HepG2 (cell line): Measurements from ENCODE around the gene ESAM. TPM values are rescaled to one million over a fixed set of nuclear protein-coding genes. Genes with fewer than 3 reads are reported as not detected.

Experiments used
- ATAC-seq: fragments of 200-7000 bp; cut with Tn5 transposase; 3 replicates; pipeline ENCODE4 v1.9.1; 2020; ENCODE audit warnings: mild to moderate bottlenecking, moderate library complexity
- Bru-seq: library from RNA; stranded (reverse); fragments of 400-500 nt; gene quantifications from one replicate; lab custom pipeline; 2021; lab: Mats Ljungman, UMichigan
- BruChase-seq, 2 experiments: library from RNA; stranded (reverse); fragments of 400-500 nt; gene quantifications; one replicate each; lab custom pipeline; 2021; lab: Mats Ljungman, UMichigan
- BruUV-seq: library from RNA; stranded (reverse); fragments of 400-500 nt; replicated peaks from 2 replicates; lab custom pipeline; 2021; lab: Mats Ljungman, UMichigan
- CTCF ChIA-PET: fragments of 300-600 bp; formaldehyde crosslinking; extraction: SDS; loops from one replicate; lab custom pipeline; 2021; ENCODE audit warnings: low total read pairs, inconsistent platforms, low intra/inter-chr PET ratio; lab: Yijun Ruan, JAX
- POLR2A ChIA-PET: fragments of 350-600 bp; sonication (Branson Sonifier 250); formaldehyde crosslinking; loops from one replicate; lab custom pipeline; 2020; ENCODE audit warnings: antibody characterized with exemption, inconsistent platforms; lab: Yijun Ruan, JAX
- DNase-seq: peaks from one replicate; pipeline ENCODE4 v3.0.0-alpha.2; 2015; ENCODE audit warnings: low spot score
- FAIRE-seq: peaks from 3 replicates; lab custom pipeline; 2011; peaks lifted over from hg19 to GRCh38; lab: Jason Lieb, UNC
- H2AFZ ChIP-seq: one replicate; pipeline ENCODE4 v1.6.1; 2011; ENCODE audit warnings: low read length, inconsistent platforms
- H3K27ac ChIP-seq: fragments of 300-600 bp; 3 replicates; pipeline ENCODE4 v1.8.0; 2011; ENCODE audit warnings: mixed run types, mild to moderate bottlenecking, mixed read lengths, low read length, inconsistent platforms; ENCODE audit not compliant: insufficient read depth; ENCODE audit errors: extremely low read length
- H3K27me3 ChIP-seq, 2 experiments: fragments of 200-600 bp in 1 of 2; 2 replicates in 1 of 2; 3 replicates in 1 of 2; pipeline versions ENCODE4 v1.6.0 to v1.8.0; 2011; ENCODE audit warnings: low read length in 2 of 2, mild to moderate bottlenecking in 2 of 2, moderate library complexity in 2 of 2, inconsistent platforms in 1 of 2; ENCODE audit not compliant: insufficient read depth in 2 of 2, control insufficient read depth in 1 of 2
- H3K36me3 ChIP-seq, 2 experiments: fragments of 200-600 bp in 1 of 2; replicated peaks in 1 of 2; 2 replicates in 1 of 2; 3 replicates in 1 of 2; pipeline versions ENCODE4 v1.5.1 to v1.8.0; 2011; ENCODE audit warnings: low read length in 2 of 2, inconsistent platforms in 1 of 2; ENCODE audit not compliant: insufficient read depth in 2 of 2, control insufficient read depth in 1 of 2
- H3K4me1 ChIP-seq: 2 replicates; pipeline ENCODE4 v1.5.1; 2012; ENCODE audit warnings: low read length, inconsistent platforms; ENCODE audit not compliant: insufficient read depth
- H3K4me2 ChIP-seq: 2 replicates; pipeline ENCODE4 v1.6.0; 2011; ENCODE audit warnings: low read depth, low read length, inconsistent platforms
- H3K4me3 ChIP-seq, 3 experiments: fragments of 200-600 bp in 1 of 3; sonication (generic), shearing (Covaris generic) in 1 of 3; replicated peaks in 1 of 3; 2 replicates each; pipeline ENCODE4 v1.5.1; 2011 to 2016; ENCODE audit warnings: low read length in 3 of 3, inconsistent platforms in 2 of 3, low read depth in 2 of 3, mild to moderate bottlenecking in 2 of 3, control low read depth in 1 of 3, mixed read lengths in 1 of 3; ENCODE audit not compliant: insufficient read depth in 1 of 3
- H3K79me2 ChIP-seq: one replicate; pipeline ENCODE4 v1.6.1; 2011; ENCODE audit warnings: low read length, inconsistent platforms; ENCODE audit not compliant: insufficient read depth
- H3K9ac ChIP-seq: 2 replicates; pipeline ENCODE4 v1.6.0; 2011; ENCODE audit warnings: mild to moderate bottlenecking, low read depth, low read length, inconsistent platforms; ENCODE audit not compliant: insufficient read depth
- H3K9me3 ChIP-seq: 2 replicates; pipeline ENCODE4 v1.5.1; 2012; ENCODE audit warnings: mild to moderate bottlenecking, low read length
- H4K20me1 ChIP-seq: 2 replicates; pipeline ENCODE4 v1.6.0; 2011; ENCODE audit warnings: inconsistent platforms, mild to moderate bottlenecking, low read length, moderate library complexity; ENCODE audit not compliant: insufficient read depth
- PHF8 ChIP-seq: sonication (generic); formaldehyde crosslinking; IDR thresholded peaks from 2 replicates; pipeline ENCODE4 v1.5.0; 2020; ENCODE audit warnings: missing genetic modification reagents
- ZNF747 ChIP-seq: sonication (generic); formaldehyde crosslinking; IDR thresholded peaks from 2 replicates; pipeline ENCODE4 v1.8.1; 2023; ENCODE audit warnings: missing genetic modification reagents, mild to moderate bottlenecking, borderline replicate concordance
- WGBS: methylation state at CpG from one replicate; pipeline ENCODE4 v1.1.6; 2017; ENCODE audit warnings: low lambda C conversion rate; 5-methylcytosine and 5-hydroxymethylcytosine counted together
- in situ Hi-C: cut with HindIII; loops from 2 replicates; pipeline ENCODE4 v1.10.0; 2017; ENCODE audit warnings: low pct_unique_long_range_greater_than_20kb; ENCODE audit not compliant: extremely low pct_ligation_motif_present
- intact Hi-C: fragments of 100-400 bp; cut with micrococcal nuclease; formaldehyde crosslinking; loops from one replicate; pipeline ENCODE4 v1.10.0; 2022; ENCODE audit not compliant: unreplicated experiment
- long read RNA-seq, 2 experiments: library from RNA in 1 of 2; library from polyadenylated mRNA in 1 of 2; stranded (forward) in 1 of 2; unstranded in 1 of 2; transcript quantifications; one replicate each; pipeline ENCODE4 v2.0.0, GENCODE V29; 2019 to 2022
- polyA minus RNA-seq, 3 experiments: library from RNA; depleted of rRNA, polyadenylated mRNA; stranded (reverse); fragments of >200 nt; gene quantifications; 2 replicates each; pipeline ENCODE4 v1.2.3, GENCODE V29; 2011; ENCODE audit warnings: low replicate concordance in 1 of 3
- polyA plus RNA-seq, 8 experiments: library from polyadenylated mRNA; depleted of rRNA in 3 of 8; stranded (reverse) in 7 of 8; unstranded in 1 of 8; fragments of >200 nt; fragmentation: Illumina TruSeq in 4 of 8; extraction: Trizol in 4 of 8; gene quantifications; 2 replicates each; pipeline versions ENCODE4 v1.2.1 to v1.2.3, GENCODE V29; 2011 to 2016; ENCODE audit warnings: low read depth in 4 of 8, missing spikeins in 1 of 8, mixed read lengths in 1 of 8; ENCODE audit not compliant: insufficient read depth in 1 of 8
- total RNA-seq, 5 experiments: library from RNA; depleted of rRNA; stranded (reverse); fragments of >200 nt; fragmentation: Illumina TruSeq; extraction: Trizol; gene quantifications; 2 replicates each; pipeline ENCODE4 v1.2.3, GENCODE V29; 2016; ENCODE audit warnings: low read depth in 1 of 5
- TF ChIP-seq, protein P1 (sequence below): sonication (generic); formaldehyde crosslinking; IDR thresholded peaks from 2 replicates; pipeline ENCODE4 v1.4.0; 2020; ENCODE audit warnings: missing genetic modification reagents
- TF ChIP-seq, protein P2 (sequence below): sonication (generic); formaldehyde crosslinking; IDR thresholded peaks from 2 replicates; pipeline ENCODE4 v1.5.1; 2020; ENCODE audit warnings: mild to moderate bottlenecking, missing genetic modification reagents, moderate library complexity
- TF ChIP-seq, protein P3 (sequence below): sonication (generic); formaldehyde crosslinking; IDR thresholded peaks from 2 replicates; pipeline ENCODE4 v1.4.0; 2020; ENCODE audit warnings: missing genetic modification reagents

ESAM gene, protein sequence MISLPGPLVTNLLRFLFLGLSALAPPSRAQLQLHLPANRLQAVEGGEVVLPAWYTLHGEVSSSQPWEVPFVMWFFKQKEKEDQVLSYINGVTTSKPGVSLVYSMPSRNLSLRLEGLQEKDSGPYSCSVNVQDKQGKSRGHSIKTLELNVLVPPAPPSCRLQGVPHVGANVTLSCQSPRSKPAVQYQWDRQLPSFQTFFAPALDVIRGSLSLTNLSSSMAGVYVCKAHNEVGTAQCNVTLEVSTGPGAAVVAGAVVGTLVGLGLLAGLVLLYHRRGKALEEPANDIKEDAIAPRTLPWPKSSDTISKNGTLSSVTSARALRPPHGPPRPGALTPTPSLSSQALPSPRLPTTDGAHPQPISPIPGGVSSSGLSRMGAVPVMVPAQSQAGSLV
- total RNA-seq (2016; rRNA removed; fragmentation: Illumina TruSeq; extraction: Trizol): 0.48 and 1.2 TPM in 2 replicates
- total RNA-seq (2016; cell fraction: cytosol; rRNA removed; fragmentation: Illumina TruSeq; extraction: Trizol; ENCODE audit: low read depth): 0.44 and 0.51 TPM in 2 replicates
- 0.33 and 1.5 TPM in 2 replicates for total RNA-seq (2016; cell fraction: insoluble cytoplasmic fraction; rRNA removed; fragmentation: Illumina TruSeq; extraction: Trizol)
- 0.65 and 0.80 TPM in 2 replicates for total RNA-seq (2016; cell fraction: membrane; rRNA removed; fragmentation: Illumina TruSeq; extraction: Trizol)
- 1.5 and 1.9 TPM in 2 replicates for total RNA-seq (2016; cell fraction: nucleus; rRNA removed; fragmentation: Illumina TruSeq; extraction: Trizol)
- 6.3 and 6.8 TPM in 2 replicates for polyA plus RNA-seq (2011; rRNA removed)
- polyA plus RNA-seq (2011; cell fraction: cytosol; rRNA removed): 2.8 and 4.8 TPM in 2 replicates
- polyA plus RNA-seq (2011; cell fraction: nucleus; rRNA removed): 5.1 and 7.8 TPM in 2 replicates
- 0.59 and 0.89 TPM in 2 replicates for polyA plus RNA-seq (2012)
- 0.98 and 1.0 TPM in 2 replicates for polyA plus RNA-seq (2016; cell fraction: cytosol; fragmentation: Illumina TruSeq; extraction: Trizol; ENCODE audit: low read depth)
- 0.95 and 1.4 TPM in 2 replicates for polyA plus RNA-seq (2016; cell fraction: insoluble cytoplasmic fraction; fragmentation: Illumina TruSeq; extraction: Trizol; ENCODE audit: low read depth)
- 0.85 and 1.4 TPM in 2 replicates for polyA plus RNA-seq (2016; cell fraction: membrane; fragmentation: Illumina TruSeq; extraction: Trizol; ENCODE audit: low read depth)
- 2.5 and 3.0 TPM in 2 replicates for polyA plus RNA-seq (2016; cell fraction: nucleus; fragmentation: Illumina TruSeq; extraction: Trizol; ENCODE audit: insufficient read depth, low read depth)
- polyA minus RNA-seq (2011; rRNA and poly(A)+ RNA removed; ENCODE audit: low replicate concordance): 3.0 and 4.4 TPM in 2 replicates
- 1.8 and 2.2 TPM in 2 replicates for polyA minus RNA-seq (2011; cell fraction: cytosol; rRNA and poly(A)+ RNA removed)
- 1.9 and 3.0 TPM in 2 replicates for polyA minus RNA-seq (2011; cell fraction: nucleus; rRNA and poly(A)+ RNA removed)
- Bru-seq, nascent RNA: percentile 38 among the genes with signal in this experiment
- percentile 56 among the genes with signal in this experiment for BruChase-seq, experiment 1, labeled RNA remaining after a 6-hour chase
- percentile 46 among the genes with signal in this experiment for BruChase-seq, experiment 2, labeled RNA remaining after a 2-hour chase
- long read RNA-seq, experiment 1, partial matches to known transcripts: 0 of 4 reads
- long read RNA-seq, experiment 1, other reads (novel, unspliced or antisense): 2 of 4 reads
- long read RNA-seq, experiment 2, transcript ESAM-201 (7 exons, 1,826 nt): major isoform, 8 of 15 reads
- long read RNA-seq, experiment 2, partial matches to known transcripts: 0 of 15 reads
- long read RNA-seq, experiment 2, other reads (novel, unspliced or antisense): 5 of 15 reads

DNA sequence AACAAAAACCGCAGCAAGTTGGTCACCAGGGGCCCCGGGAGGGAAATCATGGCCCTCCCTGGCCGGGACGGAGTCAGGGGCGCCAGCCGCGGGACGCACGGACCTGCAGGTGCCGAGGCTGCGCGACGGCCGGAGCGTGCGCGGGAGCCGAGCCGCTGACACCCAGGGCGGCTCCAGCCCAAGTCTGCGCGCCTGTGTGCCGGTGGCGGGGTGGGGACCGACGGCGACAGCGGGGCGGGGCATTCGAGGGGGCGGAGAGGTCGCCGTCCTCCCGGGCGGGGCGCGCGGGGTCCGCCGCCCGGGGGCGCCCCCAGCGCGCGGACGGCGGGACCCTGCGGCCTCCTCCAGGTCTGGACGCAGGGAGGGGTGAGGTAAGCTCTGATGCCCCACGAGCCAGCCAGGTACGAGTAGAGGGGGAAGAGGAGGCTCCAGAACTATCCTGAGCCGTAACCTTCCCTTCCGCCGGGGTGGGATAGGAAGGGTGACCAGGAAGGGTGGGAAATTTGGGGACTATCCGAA lies at the start of gene ESAM:
Gene ESAM, minus strand, starts transcription at position 186 of the 519 bp plus-strand sequence. Its CDS starts 136 bp downstream, at position 50.
- in situ Hi-C loops: loop anchor here (5.0 kb wide), 1 partner anchor 90 kb away; the partner anchor contains the start of genes SIAE and SPA17
- intact Hi-C loops: loop anchor here (1.0 to 2.0 kb wide), 3 partner anchors 15 to 31 kb away; no protein-coding TSS in a partner anchor
- H3K27me3 ChIP-seq: peaks cover 0 to 24% of the 10 kb centered on the region in 2 experiments; a peak in 4 of 5 replicates
- H3K9me3 ChIP-seq: no peaks in the 10 kb centered on the region
- H3K4me2 ChIP-seq: peak within 1 kb of the TSS; percentile 100
- peak within 1 kb of the TSS; percentile 53 for H3K9ac ChIP-seq
- DNase-seq (no peak), ATAC-seq (peak; percentile 29), FAIRE-seq (no peak)
- H4K20me1 ChIP-seq: no peaks in the 10 kb centered on the region
- peak within 1 kb of the TSS; percentile 60 to 89 (median 70) for H3K4me3 ChIP-seq
- peaks cover 69% of the 10 kb centered on the region for H3K4me1 ChIP-seq
- no peak within 1 kb of the TSS for H3K27ac ChIP-seq
- BruUV-seq: no TSS peak
- WGBS: 0% methylated on average over 6 of the region's 55 CpGs
- CTCF ChIA-PET: interaction anchor here (1.6 to 2.9 kb wide), 5 partner anchors 16 to 93 kb away, joined by 8 to 19 read pairs (median 14); no protein-coding TSS in a partner anchor
- POLR2A ChIA-PET: interaction anchor here (1.6 to 3.5 kb wide), 4 partner anchors 11 to 89 kb away, joined by 8 to 16 read pairs (median 12); partner anchors contain the start of genes MSANTD2, SIAE and SPA17
- no peaks in the 10 kb centered on the region for H3K79me2 ChIP-seq
- H2AFZ ChIP-seq: peak within 1 kb of the TSS; percentile 66
- H3K36me3 ChIP-seq: no peaks in the 10 kb centered on the region
- TF ChIP-seq ZNF747 (no peak), PHF8 (CRISPR knock-in tag) (peak; percentile 10; the same call in 1 of the 2 replicates)
- TF ChIP-seq, protein P1, sequence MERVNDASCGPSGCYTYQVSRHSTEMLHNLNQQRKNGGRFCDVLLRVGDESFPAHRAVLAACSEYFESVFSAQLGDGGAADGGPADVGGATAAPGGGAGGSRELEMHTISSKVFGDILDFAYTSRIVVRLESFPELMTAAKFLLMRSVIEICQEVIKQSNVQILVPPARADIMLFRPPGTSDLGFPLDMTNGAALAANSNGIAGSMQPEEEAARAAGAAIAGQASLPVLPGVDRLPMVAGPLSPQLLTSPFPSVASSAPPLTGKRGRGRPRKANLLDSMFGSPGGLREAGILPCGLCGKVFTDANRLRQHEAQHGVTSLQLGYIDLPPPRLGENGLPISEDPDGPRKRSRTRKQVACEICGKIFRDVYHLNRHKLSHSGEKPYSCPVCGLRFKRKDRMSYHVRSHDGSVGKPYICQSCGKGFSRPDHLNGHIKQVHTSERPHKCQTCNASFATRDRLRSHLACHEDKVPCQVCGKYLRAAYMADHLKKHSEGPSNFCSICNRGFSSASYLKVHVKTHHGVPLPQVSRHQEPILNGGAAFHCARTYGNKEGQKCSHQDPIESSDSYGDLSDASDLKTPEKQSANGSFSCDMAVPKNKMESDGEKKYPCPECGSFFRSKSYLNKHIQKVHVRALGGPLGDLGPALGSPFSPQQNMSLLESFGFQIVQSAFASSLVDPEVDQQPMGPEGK (CRISPR knock-in tag): peak; percentile 23
- TF ChIP-seq, protein P2, sequence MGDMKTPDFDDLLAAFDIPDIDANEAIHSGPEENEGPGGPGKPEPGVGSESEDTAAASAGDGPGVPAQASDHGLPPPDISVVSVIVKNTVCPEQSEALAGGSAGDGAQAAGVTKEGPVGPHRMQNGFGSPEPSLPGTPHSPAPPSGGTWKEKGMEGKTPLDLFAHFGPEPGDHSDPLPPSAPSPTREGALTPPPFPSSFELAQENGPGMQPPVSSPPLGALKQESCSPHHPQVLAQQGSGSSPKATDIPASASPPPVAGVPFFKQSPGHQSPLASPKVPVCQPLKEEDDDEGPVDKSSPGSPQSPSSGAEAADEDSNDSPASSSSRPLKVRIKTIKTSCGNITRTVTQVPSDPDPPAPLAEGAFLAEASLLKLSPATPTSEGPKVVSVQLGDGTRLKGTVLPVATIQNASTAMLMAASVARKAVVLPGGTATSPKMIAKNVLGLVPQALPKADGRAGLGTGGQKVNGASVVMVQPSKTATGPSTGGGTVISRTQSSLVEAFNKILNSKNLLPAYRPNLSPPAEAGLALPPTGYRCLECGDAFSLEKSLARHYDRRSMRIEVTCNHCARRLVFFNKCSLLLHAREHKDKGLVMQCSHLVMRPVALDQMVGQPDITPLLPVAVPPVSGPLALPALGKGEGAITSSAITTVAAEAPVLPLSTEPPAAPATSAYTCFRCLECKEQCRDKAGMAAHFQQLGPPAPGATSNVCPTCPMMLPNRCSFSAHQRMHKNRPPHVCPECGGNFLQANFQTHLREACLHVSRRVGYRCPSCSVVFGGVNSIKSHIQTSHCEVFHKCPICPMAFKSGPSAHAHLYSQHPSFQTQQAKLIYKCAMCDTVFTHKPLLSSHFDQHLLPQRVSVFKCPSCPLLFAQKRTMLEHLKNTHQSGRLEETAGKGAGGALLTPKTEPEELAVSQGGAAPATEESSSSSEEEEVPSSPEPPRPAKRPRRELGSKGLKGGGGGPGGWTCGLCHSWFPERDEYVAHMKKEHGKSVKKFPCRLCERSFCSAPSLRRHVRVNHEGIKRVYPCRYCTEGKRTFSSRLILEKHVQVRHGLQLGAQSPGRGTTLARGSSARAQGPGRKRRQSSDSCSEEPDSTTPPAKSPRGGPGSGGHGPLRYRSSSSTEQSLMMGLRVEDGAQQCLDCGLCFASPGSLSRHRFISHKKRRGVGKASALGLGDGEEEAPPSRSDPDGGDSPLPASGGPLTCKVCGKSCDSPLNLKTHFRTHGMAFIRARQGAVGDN (CRISPR knock-in tag): peak; percentile 44; the same call in 1 of the 2 replicates
- TF ChIP-seq, protein P3, sequence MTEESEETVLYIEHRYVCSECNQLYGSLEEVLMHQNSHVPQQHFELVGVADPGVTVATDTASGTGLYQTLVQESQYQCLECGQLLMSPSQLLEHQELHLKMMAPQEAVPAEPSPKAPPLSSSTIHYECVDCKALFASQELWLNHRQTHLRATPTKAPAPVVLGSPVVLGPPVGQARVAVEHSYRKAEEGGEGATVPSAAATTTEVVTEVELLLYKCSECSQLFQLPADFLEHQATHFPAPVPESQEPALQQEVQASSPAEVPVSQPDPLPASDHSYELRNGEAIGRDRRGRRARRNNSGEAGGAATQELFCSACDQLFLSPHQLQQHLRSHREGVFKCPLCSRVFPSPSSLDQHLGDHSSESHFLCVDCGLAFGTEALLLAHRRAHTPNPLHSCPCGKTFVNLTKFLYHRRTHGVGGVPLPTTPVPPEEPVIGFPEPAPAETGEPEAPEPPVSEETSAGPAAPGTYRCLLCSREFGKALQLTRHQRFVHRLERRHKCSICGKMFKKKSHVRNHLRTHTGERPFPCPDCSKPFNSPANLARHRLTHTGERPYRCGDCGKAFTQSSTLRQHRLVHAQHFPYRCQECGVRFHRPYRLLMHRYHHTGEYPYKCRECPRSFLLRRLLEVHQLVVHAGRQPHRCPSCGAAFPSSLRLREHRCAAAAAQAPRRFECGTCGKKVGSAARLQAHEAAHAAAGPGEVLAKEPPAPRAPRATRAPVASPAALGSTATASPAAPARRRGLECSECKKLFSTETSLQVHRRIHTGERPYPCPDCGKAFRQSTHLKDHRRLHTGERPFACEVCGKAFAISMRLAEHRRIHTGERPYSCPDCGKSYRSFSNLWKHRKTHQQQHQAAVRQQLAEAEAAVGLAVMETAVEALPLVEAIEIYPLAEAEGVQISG (CRISPR knock-in tag): 0 out of 2 replicates have a peak, but pooled peaks have one; percentile 6
